HEK293 (cell line): Measurements from ENCODE around the gene KLRF1.

Source experiments
- CTCF ChIA-PET: fragments of 350-600 bp; formaldehyde crosslinking; extraction: SDS; loops from one replicate; lab custom pipeline; 2021; ENCODE audit warnings: antibody characterized with exemption; lab: Yijun Ruan, JAX
- POLR2A ChIA-PET: fragments of 300-600 bp; formaldehyde crosslinking; extraction: SDS; loops from one replicate; lab custom pipeline; 2020; ENCODE audit warnings: antibody characterized with exemption, inconsistent platforms; lab: Yijun Ruan, JAX
- H3K27ac ChIP-seq: fragments of 200-500 bp; sonication (Bioruptor generic); 2 replicates; pipeline ENCODE4 v1.5.1; 2014; ENCODE audit warnings: low read depth, low read length, control low read depth, inconsistent platforms; ENCODE audit errors: extremely low read depth
- H3K36me3 ChIP-seq, 2 experiments: fragments of 200-500 bp in 1 of 2; sonication (Bioruptor generic) in 1 of 2; 1 replicate in 1 of 2; 2 replicates in 1 of 2; pipeline ENCODE4 v1.5.1; 2014 to 2017; ENCODE audit warnings: inconsistent platforms in 2 of 2, low read length in 2 of 2; ENCODE audit not compliant: control insufficient read depth in 2 of 2, insufficient read depth in 1 of 2
- H3K4me1 ChIP-seq: fragments of 200-500 bp; sonication (Bioruptor generic); 2 replicates; pipeline ENCODE4 v1.5.1; 2014; ENCODE audit warnings: mild to moderate bottlenecking, low read length, inconsistent platforms; ENCODE audit not compliant: control insufficient read depth, insufficient read depth
- H3K4me3 ChIP-seq: 2 replicates; pipeline ENCODE4 v1.5.1; 2011; ENCODE audit warnings: low read depth, mild to moderate bottlenecking, control low read depth, low read length, moderate library complexity
- H3K9me3 ChIP-seq: fragments of 200-500 bp; sonication (Bioruptor generic); 2 replicates; pipeline ENCODE4 v1.5.1; 2014; ENCODE audit warnings: low read depth, low read length, inconsistent platforms; ENCODE audit not compliant: control insufficient read depth, insufficient read depth
- ATF2 ChIP-seq: fragments of 450-650 bp; formaldehyde crosslinking; IDR thresholded peaks from 2 replicates; pipeline ENCODE4 v1.5.1; 2016; ENCODE audit warnings: missing biosample characterization, missing genetic modification characterization, low read depth
- ELK4 ChIP-seq: IDR thresholded peaks from 2 replicates; pipeline ENCODE4 v1.6.1; 2011; ENCODE audit warnings: mild to moderate bottlenecking, low read depth, low read length, borderline replicate concordance
- FEZF1 ChIP-seq: fragments of 450-650 bp; formaldehyde crosslinking; IDR thresholded peaks from 2 replicates; pipeline ENCODE4 v1.5.1; 2016; ENCODE audit warnings: missing biosample characterization, missing genetic modification characterization
- GLIS2 ChIP-seq: fragments of 450-650 bp; formaldehyde crosslinking; IDR thresholded peaks from 2 replicates; pipeline ENCODE4 v1.5.1; 2016; ENCODE audit warnings: missing biosample characterization, missing genetic modification characterization
- ZBTB10 ChIP-seq: fragments of 450-650 bp; formaldehyde crosslinking; IDR thresholded peaks from 2 replicates; pipeline ENCODE4 v1.5.1; 2016; ENCODE audit warnings: missing biosample characterization, missing genetic modification characterization
- ZBTB17 ChIP-seq: fragments of 450-650 bp; formaldehyde crosslinking; IDR thresholded peaks from 2 replicates; pipeline ENCODE4 v1.5.1; 2016; ENCODE audit warnings: missing biosample characterization, missing genetic modification characterization
- ZNF10 ChIP-seq: fragments of 450-650 bp; formaldehyde crosslinking; IDR thresholded peaks from 2 replicates; pipeline ENCODE4 v1.5.1; 2017; ENCODE audit warnings: missing biosample characterization, missing genetic modification characterization
- ZNF114 ChIP-seq: fragments of 450-650 bp; formaldehyde crosslinking; IDR thresholded peaks from 2 replicates; pipeline ENCODE4 v1.5.0; 2017; ENCODE audit warnings: missing biosample characterization, missing genetic modification characterization
- ZNF169 ChIP-seq: fragments of 450-650 bp; formaldehyde crosslinking; IDR thresholded peaks from 2 replicates; pipeline ENCODE4 v1.5.1; 2016; ENCODE audit warnings: missing biosample characterization, missing genetic modification characterization
- ZNF19 ChIP-seq: fragments of 450-650 bp; formaldehyde crosslinking; IDR thresholded peaks from 2 replicates; pipeline ENCODE4; 2016; ENCODE audit warnings: missing biosample characterization, missing genetic modification characterization, low read depth
- ZNF426 ChIP-seq: fragments of 450-650 bp; formaldehyde crosslinking; IDR thresholded peaks from 2 replicates; pipeline ENCODE4 v1.5.1; 2017; ENCODE audit warnings: missing biosample characterization, missing genetic modification characterization, mild to moderate bottlenecking, inconsistent platforms, moderate library complexity
- ZNF510 ChIP-seq: fragments of 450-650 bp; formaldehyde crosslinking; IDR thresholded peaks from 2 replicates; pipeline ENCODE4 v1.5.1; 2018; ENCODE audit warnings: mild to moderate bottlenecking, missing genetic modification characterization, missing biosample characterization; ENCODE audit not compliant: insufficient replicate concordance
- ZNF513 ChIP-seq: fragments of 450-650 bp; IDR thresholded peaks from 2 replicates; pipeline ENCODE4 v1.5.1; 2018; ENCODE audit warnings: missing biosample characterization, missing genetic modification characterization
- ZNF555 ChIP-seq: fragments of 450-650 bp; formaldehyde crosslinking; conservative IDR thresholded peaks from 2 replicates; pipeline ENCODE4 v1.5.1; 2017; ENCODE audit warnings: missing biosample characterization, mild to moderate bottlenecking, missing genetic modification characterization, inconsistent platforms
- ZNF560 ChIP-seq: fragments of 450-650 bp; formaldehyde crosslinking; IDR thresholded peaks from 2 replicates; pipeline ENCODE4 v1.5.1; 2017; ENCODE audit warnings: missing biosample characterization, missing genetic modification characterization, borderline replicate concordance
- ZNF571 ChIP-seq: fragments of 450-650 bp; formaldehyde crosslinking; IDR thresholded peaks from 2 replicates; pipeline ENCODE4 v1.5.0; 2017; ENCODE audit warnings: missing biosample characterization, missing genetic modification characterization
- ZNF768 ChIP-seq: fragments of 450-650 bp; formaldehyde crosslinking; IDR thresholded peaks from 2 replicates; pipeline ENCODE4 v1.5.1; 2018; ENCODE audit warnings: missing biosample characterization, mild to moderate bottlenecking, missing genetic modification characterization
- ZNF777 ChIP-seq: fragments of 450-650 bp; formaldehyde crosslinking; IDR thresholded peaks from 2 replicates; pipeline ENCODE4 v1.5.1; 2017; ENCODE audit warnings: missing biosample characterization, missing genetic modification characterization, borderline replicate concordance
- ZNF791 ChIP-seq: fragments of 450-650 bp; formaldehyde crosslinking; IDR thresholded peaks from 2 replicates; pipeline ENCODE4 v1.5.1; 2016; ENCODE audit warnings: missing biosample characterization, missing genetic modification characterization
- ZSCAN5A ChIP-seq: fragments of 450-650 bp; formaldehyde crosslinking; IDR thresholded peaks from 2 replicates; pipeline ENCODE4 v1.5.1; 2016; ENCODE audit warnings: missing biosample characterization, missing genetic modification characterization
- TF ChIP-seq, protein P1 (sequence below): fragments of 450-650 bp; formaldehyde crosslinking; IDR thresholded peaks from 2 replicates; pipeline ENCODE4 v1.5.1; 2017; ENCODE audit warnings: missing biosample characterization, missing genetic modification characterization
- TF ChIP-seq, protein P2 (sequence below): sonication (generic); formaldehyde crosslinking; IDR thresholded peaks from 2 replicates; pipeline ENCODE4 v1.8.1; 2022; ENCODE audit warnings: mild to moderate bottlenecking, moderate library complexity, missing genetic modification reagents

Gene KLRF1

GRCh38 chr12:9868311-9868801 lies 41.1 kb downstream of the KLRF1 start (continued):
- TF ChIP-seq ZSCAN5A (tag by site-specific recombination), result no peak
- no peak for TF ChIP-seq ZBTB17
- TF ChIP-seq ZNF510, result no peak
- no peak for TF ChIP-seq ZNF777 (tag by site-specific recombination)
- no peak for TF ChIP-seq ZNF560 (tag by site-specific recombination)
- TF ChIP-seq, protein P1, sequence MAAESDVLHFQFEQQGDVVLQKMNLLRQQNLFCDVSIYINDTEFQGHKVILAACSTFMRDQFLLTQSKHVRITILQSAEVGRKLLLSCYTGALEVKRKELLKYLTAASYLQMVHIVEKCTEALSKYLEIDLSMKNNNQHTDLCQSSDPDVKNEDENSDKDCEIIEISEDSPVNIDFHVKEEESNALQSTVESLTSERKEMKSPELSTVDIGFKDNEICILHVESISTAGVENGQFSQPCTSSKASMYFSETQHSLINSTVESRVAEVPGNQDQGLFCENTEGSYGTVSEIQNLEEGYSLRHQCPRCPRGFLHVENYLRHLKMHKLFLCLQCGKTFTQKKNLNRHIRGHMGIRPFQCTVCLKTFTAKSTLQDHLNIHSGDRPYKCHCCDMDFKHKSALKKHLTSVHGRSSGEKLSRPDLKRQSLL (tag by site-specific recombination), result no peak
- no peak for TF ChIP-seq ZNF10 (tag by site-specific recombination)

DNA sequence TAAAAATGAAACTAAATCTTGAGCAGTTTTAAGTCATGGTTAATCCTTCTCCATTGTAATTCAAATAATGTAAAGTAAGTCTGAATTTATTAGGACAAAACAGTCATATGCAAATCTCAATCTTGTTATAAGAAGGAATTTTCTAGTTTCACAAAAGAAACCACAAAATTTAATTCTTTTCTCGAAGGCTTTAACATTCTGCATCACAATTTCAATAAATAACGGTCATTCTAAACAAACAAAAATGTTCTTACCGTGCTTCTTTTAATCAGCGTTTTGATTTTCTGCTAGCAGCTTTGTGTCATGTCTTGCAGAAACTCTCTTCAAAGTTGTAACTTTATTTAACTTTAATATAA lies 41.6 kb downstream of the KLRF1 start:
- POLR2A ChIA-PET, result no interaction called here
- CTCF ChIA-PET, result interaction anchor here (1.1 kb wide), 1 partner anchor 9 kb away, joined by 3 read pairs; no protein-coding TSS in a partner anchor
- no peak for TF ChIP-seq GLIS2 (tag by site-specific recombination)
- no peak for TF ChIP-seq ZNF768 (tag by site-specific recombination)
- no peak for TF ChIP-seq ZNF10 (tag by site-specific recombination)
- TF ChIP-seq, protein P2, sequence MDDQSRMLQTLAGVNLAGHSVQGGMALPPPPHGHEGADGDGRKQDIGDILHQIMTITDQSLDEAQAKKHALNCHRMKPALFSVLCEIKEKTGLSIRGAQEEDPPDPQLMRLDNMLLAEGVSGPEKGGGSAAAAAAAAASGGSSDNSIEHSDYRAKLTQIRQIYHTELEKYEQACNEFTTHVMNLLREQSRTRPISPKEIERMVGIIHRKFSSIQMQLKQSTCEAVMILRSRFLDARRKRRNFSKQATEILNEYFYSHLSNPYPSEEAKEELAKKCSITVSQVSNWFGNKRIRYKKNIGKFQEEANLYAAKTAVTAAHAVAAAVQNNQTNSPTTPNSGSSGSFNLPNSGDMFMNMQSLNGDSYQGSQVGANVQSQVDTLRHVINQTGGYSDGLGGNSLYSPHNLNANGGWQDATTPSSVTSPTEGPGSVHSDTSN (CRISPR knock-in tag), result no peak
- TF ChIP-seq ZNF19 (tag by site-specific recombination), result no peak
- no peak for TF ChIP-seq ZNF114 (tag by site-specific recombination)
- no peak for TF ChIP-seq ZNF555
- TF ChIP-seq ZNF560 (tag by site-specific recombination), result no peak
- TF ChIP-seq ZNF791 (tag by site-specific recombination), result no peak
- TF ChIP-seq ZNF513, result no peak
- no peak for TF ChIP-seq ZNF571
- no peak for TF ChIP-seq ZNF426 (tag by site-specific recombination)
- no peak for TF ChIP-seq ELK4
- TF ChIP-seq ZBTB10 (tag by site-specific recombination), result no peak
- no peak for TF ChIP-seq ATF2
- TF ChIP-seq ZNF777 (tag by site-specific recombination), result no peak
- no peak for TF ChIP-seq ZNF169 (tag by site-specific recombination)
- TF ChIP-seq FEZF1 (tag by site-specific recombination), result no peak
- Histone ChIP-seq H3K4me3 (no peak overlapping the region), H3K36me3 (no peaks in the 10 kb centered on the region), H3K4me1 (no peaks in the 10 kb centered on the region), H3K27ac (no peak overlapping the region), H3K9me3 (no peaks in the 10 kb centered on the region)
